ENCODE results near the gene LIN28B.
"Not testable (repeated sequence)": the region's sequence is repeated elsewhere in the genome, so short reads cannot be mapped to it uniquely, and the experiment has no call there.

The LIN28B gene

DNA sequence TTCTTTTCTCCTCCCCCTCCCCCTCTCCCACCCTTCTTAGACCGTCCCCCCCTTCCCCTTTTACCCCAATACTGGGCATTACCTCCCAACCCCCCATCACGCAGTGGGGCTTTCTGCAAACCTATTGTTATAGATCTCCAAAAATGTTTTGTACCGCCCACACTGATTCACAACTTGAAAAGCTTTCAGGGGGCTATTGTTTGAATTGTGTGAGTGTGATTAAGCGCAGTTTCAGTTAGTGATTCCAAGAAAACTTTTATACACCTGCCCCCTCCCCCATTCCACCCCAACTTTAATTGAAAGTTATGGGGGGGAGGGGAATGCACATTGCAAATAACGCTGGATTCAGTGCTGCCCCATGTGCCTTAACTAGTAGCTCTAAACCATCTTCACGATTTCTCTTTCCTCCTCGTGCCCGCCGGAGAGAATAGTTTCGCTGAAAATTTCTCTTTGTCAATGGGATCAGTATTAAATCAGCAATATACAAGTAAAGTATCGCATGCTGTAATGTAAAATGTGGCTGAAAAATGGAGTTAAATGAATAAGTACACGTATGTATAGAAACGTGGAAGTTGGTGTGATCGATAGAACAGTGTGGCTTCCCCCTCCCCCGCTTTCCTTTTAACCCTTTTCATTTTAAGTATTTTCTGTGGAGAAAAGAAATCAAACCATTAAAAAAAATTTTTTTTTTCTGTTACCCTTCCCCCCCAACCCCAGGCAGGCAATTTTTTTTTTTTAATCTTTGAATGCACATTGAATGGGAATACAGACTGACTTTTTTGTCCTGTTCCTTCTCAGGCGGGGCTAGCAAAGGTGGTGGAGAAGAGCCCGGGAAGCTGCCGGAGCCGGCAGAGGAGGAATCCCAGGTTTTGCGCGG, 632 bp downstream of the LIN28B start:
- DNase-seq: no peak

DNA sequence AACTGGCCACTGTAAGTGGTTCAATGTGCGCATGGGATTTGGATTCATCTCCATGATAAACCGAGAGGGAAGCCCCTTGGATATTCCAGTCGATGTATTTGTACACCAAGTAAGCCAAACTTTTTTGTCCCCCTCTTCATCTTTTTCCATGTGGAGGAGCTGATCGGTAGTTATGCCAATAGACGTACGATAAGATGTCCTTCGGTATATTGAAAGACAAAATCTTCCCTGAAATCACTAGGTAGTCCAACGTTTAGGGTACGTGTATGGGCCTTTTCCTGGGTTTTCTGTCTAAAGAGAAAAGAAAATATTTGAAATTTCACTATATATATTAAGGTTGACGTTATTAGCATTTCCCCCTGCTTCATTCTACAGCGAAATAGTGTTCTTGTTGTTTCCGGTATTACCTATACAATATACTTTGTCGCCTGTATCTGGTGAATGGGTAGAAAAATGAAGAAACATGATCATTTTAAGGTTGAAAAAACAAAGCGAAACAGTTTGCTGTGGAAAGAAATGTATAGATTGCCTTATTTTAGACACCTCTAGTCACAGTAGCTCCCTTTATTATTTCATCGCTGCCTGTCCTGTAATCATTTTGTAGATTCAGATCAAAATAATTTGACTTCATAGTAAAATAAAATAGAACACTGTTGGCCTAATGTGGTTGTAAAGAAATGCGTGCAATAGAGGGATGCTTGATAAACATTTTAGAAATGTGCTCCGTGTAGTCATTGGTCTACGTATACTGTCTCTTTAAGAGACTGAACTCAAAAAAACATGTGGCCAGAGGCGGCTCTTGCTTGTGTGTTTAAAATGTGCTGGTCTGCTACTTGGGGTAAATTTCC, 1.5 kb downstream of the LIN28B start:
- no peak for DNase-seq

DNA sequence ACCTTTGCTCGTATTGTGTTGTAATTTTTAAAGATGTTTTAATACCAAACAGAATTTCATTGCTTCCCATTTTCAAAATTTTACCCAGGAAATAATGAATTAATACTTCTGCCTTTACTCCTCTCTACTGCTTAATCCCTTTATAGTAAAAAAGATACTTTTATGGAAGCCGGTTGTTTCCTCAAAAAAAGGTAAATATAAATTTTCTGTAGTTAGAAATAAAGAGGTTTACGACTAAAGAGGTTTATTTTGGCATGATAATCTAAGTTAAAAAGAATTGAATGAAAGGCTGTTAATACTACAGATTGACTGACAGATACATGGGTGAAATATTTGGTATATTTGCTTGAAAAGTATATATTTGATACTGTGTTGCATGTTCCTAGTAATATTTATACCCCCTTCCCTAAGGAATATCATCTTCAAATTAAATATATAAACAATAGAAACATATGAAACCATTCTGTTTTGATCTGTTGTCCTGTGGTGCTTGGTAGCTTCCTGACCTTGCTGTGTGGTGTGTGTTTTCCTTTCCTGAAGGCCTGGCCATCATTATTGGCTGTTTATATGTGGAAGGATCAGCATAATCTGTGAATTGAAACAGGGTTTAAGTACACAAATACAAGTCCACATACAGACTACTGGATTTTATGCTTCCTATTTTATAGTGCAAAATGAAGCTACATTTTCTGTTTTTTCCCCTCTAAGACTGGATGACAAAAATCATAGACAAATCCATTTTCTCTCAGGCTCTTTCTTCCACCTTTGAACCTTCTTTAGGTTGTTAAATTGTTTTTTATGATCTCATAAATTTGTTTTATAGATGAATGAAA, 2.3 kb downstream of the LIN28B start:
- no peak for DNase-seq

DNA sequence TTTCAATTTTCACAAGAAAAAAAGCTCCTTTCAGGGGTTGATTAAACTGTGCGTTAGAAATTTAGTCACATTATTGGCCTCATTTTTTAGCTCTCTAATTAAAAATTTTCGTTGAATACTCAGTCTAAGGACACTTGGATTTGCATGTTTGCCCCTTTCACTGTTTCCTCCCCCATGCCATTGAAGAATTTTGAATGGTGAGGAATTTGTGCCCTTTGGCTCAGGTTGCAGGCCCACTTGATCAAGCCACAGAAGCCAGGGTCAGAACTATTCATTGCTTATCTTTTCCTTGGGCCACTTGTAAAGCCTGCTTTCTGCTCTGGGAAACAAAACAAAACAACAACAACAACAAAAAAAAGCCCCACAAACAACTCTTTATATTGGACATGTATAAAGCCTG, 12.2 kb downstream of the LIN28B start:
- no peak for DNase-seq

DNA sequence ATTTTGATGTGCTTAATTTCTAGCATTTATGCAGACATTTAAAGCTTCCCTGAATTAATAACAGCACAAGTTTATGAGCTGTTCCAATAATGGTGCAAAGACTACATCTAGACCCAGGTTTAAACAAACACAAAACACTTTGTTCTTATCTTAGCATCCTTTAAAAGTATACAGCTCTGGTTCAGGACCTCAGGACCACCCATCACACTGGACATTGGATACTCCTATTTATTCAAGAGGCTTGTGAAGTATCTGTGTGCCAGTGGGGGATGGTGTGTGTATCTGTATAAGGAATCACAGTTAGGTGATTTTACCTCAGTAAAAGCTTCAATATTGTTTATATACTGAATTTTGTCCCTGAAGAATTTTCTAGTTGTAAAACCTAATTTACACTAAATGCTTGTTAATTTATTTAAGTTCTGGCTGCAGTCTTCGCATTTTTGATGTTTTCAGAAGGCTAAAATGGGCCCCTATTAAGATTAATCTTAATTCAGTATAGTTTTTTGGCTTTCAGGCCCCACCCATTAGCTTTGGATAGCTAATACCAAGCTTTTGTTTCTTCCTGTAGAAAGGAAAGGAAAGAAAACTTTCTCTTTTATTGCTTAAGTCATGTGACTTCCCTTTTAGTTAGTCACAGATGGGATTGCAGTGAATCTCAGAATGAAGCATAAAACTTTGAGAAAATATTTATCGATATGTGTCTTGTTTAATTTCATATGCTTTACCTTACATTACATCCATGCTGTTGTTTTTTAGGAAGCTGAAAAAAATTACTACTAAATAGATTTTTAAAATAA, 13.1 kb downstream of the LIN28B start:
- DNase-seq: no peak

DNA sequence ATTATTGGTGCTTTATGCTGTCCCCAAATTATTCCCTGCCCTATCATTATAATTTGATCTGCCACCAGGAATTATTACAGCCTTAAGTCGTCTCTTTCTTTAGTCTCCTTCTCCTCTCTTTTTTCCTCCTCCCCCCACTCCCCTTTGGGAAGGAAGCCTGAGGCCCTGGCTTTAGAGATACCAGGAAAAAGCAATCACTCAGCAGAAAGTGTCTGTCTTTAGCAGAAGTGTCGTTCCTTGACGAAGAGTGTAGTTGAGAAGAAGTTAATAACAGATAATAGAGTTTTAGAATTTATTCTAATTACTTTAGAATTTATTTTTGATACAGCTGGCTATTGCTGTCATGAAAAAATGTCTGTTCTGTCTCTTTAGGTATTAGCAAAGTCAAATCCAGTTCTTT, 16.5 kb downstream of the LIN28B start:
- DNase-seq: no peak

DNA sequence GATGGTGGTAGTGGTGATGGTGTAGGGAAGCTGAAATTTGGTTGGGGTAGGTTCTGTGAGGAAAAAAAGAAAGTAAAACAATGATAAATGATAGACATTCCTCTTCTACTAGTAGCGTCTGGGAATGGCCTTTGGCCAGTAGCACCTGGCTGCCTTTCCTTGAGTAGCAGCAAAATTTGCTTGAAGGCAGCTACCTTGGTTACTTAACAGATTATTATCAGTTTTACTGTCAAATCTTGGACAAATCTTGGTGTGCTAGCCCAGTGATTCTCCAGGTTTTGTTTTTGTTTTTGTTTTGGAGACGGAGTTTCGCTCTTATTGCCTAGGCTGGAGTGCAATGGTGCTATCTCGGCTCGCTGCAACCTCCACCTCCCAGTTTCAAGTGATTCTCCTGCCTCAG, 26.4 kb downstream of the LIN28B start:
- DNase-seq: no peak

DNA sequence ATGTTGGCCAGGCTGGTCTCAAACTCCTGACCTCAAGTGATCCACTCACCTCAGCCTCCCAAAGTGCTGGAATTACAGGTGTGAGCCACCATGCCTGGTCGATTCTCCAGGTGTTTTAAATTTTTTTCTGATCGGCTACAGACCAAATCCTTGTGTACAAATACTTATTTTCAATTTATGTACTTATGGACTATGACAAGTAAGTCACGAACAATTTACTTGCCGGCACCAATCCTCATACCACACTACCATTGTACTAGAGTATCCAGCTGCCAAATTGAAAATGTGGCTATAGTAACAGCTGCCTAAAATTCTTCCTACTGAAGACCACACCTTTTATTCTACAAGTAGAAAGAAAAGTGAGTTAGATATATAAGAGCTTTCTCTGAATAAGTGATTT, 26.9 kb downstream of the LIN28B start:
- DNase-seq: no peak

DNA sequence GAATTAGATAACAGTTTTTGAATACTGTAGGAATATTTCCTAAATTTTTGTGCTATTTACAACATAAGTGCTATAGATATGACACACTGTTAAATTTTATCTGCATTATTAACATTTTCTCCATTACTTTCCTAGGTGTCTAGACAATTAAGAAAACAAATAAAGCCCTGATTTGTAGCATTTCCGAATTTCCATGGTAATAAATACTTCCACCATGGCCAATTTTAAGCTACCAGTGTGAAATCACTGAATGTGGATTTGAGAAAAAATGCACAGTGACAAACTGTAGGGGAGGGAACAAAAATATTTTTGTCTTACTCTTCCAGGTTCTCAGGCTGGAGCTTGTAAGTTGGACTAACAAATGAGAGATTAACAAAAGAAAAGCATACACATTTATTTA, 27.9 kb downstream of the LIN28B start:
- DNase-seq: no peak

DNA sequence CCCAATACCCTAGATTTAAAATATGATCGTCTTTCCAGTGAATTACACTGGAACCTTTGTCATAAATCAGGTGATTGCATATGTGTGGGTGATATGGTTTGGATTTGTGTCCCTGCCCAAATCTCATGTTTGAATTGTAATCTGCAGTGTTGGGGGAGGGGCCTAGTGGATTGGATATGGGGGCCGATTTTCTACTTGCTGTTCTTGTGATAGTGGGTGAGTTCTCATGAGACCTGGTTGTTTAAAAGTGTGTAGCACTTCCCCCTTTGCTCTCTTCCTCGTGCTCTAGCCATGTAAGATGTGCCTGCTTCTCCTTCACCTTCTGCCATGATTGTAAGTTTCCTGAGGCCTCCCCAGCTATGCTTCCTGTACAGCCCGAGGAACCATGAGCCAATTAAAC, 29.0 kb downstream of the LIN28B start:
- not testable (repeated sequence) for DNase-seq

DNA sequence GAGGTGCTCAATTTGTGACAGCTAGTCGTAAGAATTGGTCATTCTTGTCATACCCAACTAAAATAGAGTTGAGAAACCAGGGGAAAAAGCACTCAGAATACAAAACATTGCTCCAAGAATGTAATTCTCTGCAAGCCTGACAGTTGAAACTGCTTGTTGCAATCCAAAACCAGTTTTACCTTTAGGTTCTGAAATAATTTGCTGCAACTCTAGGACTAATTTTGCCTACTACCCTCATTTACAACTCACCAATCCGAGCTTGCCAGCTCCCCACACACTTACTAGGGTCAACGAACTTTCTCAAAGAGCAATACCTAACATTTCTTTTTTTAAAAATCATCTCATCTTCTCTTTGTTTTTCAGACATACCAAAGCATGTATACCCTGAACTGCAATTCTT, 29.7 kb downstream of the LIN28B start:
- DNase-seq: no peak

DNA sequence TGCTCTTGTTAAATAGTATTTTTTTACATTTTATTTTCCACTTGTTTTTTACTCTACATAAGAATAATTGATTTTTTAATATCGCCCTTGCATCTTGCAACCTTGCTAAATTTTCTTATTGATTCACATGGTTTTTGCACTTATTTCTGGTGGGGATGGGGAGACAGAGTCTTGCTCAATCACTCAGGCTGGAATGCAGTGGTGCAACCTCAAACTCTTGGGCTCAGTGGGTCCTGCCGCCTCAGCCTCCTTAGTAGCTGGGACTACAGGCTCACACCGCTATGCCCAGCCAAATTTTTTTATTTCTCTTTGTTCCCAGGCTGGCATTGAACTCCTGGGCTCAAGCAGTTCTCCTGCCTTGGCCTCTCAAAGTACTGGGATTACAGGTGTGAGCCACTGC, 30.3 kb downstream of the LIN28B start:
- no peak for DNase-seq

DNA sequence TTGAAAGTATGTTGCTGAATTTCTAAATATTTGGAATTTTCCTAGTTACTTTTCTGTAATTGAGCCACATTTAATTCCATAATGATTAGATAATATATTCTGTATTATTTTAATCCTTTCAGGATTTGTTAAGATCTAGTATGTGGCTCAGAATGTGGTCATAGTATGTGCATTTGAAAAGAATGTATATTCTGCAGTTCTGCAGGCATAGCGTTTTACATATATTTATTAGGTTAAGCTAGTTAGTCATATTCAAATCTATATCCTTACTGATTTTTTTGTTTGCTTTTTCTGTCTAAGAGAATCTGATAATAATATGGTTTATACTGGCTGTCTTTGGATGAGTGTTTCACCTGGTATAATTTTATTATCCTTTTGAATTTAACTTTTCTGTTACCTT, 33.2 kb downstream of the LIN28B start:
- DNase-seq: no peak

DNA sequence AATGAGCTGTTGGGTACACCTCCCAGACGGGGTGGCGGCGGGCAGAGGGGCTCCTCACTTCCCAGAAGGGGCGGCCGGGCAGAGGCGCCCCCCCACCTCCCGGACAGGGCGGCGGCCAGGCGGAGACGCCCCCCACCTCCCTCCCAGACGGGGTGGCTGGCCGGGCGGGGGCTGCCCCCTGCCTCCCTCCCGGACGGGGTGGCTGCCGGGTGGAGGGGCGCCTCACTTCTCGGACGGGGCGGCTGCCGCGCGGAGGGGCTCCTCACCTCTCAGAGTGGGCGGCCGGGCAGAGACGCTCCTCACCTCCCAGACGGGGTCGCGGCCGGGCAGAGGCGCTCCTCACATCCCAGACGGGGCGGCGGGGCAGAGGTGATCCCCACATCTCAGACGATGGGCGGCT, 34.2 kb downstream of the LIN28B start:
- not testable (repeated sequence) for DNase-seq

DNA sequence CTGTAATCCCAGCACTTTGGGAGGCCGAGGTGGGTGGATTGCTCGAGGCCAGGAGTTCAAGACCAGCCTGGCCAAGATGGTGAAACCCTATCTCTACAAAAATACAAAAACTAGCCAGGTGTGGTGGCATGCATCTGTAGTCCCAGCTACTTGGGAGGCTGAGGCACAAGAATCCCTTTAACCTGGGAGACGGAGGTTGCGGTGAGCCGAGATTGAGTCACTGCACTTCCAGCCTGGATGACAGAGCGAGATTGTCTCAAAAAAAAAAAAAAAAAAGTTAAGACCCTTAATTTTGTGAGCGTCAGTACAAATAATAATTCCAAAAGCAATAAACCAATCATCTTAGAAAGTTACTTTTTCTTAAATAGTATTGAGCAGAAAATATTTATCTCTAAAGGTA, 36.7 kb downstream of the LIN28B start:
- not testable (repeated sequence) for DNase-seq

DNA sequence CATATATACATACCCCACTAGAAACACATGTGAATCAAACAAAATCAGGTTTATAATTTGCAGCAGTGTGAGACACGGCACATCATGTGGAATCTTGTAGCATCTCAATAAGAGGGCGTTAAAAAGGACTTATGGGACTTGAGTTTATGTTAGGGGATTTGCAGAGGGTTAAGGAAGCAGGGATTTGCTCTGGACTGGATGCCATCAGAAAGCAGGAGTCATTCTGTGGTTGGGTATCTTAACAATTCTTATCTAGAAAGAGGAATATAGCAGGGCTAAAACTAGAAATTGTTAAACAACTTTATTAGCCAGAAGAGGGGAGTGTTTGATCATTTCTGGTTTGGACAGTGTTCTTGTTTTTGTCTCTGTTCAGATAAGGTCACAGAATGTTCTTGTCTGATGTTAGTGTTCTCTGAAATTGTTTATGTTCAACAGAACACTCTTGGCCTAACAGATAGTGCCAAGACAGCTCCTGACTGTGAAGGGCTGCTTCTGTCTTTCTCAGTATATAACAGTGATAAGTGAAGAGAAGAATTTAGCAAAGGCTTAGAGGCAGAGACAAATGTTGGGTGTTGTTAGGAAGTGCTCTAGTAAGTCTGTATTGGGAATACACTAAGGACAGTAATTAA, 39.2 kb downstream of the LIN28B start:
- no peak for DNase-seq

DNA sequence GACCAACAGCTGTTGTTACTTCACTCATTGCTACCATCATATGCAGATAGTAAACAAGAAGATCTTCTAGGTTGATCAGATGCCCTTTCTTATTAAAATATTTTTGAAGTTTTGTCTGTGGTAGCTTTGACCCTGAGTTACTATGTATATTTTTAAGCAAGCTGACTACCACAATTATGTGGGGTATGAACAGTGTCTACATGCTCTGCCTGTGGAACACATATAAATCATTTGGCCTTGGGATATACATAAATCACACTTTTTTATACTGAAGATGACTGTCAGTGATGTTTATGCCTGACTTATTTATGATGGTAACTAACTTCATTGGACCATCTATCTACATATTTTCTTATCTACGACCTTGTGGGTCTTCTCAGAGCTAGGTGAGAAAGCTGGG, 44.2 kb downstream of the LIN28B start:
- DNase-seq: no peak

DNA sequence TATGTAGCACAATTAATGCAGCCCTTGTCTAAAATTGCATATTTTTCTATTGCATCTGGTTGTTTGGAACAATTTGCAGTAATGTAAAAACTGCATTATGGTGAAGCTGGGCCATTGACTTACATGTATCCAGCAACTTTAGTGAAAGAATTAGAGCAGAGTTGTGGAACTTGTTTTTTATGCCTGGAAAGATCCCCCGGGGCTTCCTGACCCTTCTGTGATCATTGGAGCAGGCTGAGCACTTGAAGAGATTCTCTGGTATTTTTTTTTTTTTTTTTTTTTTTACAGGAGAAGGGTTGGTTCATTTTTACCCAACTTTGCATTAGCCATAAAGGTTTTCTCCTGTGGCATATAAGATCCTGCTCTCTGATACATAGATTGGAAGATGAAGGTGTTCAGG, 45.0 kb downstream of the LIN28B start:
- no peak for DNase-seq

DNA sequence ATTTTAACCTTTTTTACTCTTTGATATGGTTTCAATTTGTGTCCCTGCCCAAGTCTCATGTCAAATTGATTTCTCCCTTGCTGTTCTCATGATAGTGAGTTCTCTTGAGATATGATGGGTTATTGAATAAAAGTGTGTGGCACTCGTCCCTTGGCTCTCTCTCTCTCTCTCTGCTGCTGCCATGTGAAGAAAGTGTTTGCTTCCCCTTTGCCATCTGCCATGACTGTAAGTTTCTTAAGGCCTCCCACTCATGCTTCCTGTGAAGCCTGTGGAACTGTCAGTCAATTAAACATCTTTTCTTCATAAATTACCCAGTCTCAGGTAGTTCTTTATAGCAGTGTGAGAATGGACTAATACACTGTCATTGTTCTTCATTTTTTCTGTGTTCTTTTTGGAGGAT, 48.5 kb downstream of the LIN28B start:
- DNase-seq: no peak

DNA sequence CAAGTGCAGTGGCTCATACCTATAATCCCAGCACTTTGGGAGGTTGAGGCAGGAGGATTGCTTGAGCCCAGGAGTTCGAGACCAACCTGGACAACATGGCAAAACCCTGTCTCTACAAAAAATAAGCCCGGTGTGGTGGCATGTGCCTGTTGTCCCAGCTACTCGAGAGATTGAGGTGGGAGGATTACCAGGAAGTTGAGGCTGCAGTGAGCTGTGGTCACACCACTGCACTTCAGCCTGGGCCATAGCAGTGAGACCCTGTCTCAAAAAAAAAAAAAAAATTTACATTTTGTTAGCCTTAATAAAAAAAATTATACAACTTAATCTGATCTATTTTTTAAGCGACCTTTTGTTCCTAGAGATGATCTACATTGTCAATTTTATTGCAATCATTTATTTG, 56.6 kb downstream of the LIN28B start:
- not testable (repeated sequence) for DNase-seq

DNA sequence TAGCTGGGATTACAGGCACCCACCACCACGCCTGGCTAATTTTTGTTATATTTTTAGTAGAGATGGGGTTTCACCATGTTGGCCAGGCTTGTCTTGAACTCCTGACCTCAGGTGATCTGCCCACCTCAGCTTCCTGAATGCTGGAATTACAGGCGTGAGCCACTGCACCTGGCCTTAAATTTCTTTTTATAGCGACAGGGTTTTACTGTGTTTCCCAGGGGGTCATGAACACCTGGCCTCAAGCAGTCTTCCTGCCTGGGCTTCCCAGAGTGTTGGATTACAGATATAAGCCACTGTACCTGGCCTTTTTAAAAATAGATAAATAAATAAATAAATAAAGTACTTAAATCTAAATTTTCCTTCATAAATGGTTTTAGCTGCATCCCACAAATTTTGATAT, 57.5 kb downstream of the LIN28B start:
- no peak for DNase-seq

DNA sequence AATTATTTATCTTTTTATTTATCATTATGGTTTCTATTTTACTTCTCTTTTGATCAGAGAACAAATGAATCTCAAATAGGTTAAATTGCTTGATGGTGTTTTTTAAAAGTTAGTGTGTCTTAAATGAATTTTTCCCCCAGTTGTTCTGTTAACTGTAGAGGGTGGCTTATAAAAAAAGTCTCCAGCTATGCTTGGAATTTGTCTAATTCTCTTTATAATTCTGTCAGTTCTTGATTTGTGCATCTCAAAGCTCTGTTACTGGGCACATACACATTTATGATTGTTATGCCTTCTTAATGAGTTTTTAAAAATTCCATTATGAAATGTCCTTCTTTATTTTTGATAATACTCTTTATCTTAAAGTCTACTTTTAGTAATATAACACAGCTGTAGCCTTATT, 58.0 kb downstream of the LIN28B start:
- no peak for DNase-seq
